ENCODE data around the gene URI1. TPM values are rescaled to one million over a fixed set of nuclear protein-coding genes. Genes with fewer than 3 reads are reported as not detected.

URI1 gene
- total RNA-seq, 1 donor from 2014 or later: 45.4 TPM

GRCh38 chr19:30053558-30053957 lies 111.5 kb downstream of the URI1 start:
- H3K4me3 ChIP-seq (ENCODE audit: low read depth, low read length): no peak overlapping the region
- no peak for TF ChIP-seq CTCF (conservative IDR thresholded peaks at IDR 0.05; ENCODE audit: low read depth, low read length)
- no peak for DNase-seq (ENCODE audit: low read depth)

- no peak for TF ChIP-seq CTCF (conservative IDR thresholded peaks at IDR 0.05; ENCODE audit: low read depth, low read length)
These were observed 112.2 kb downstream of the URI1 start for GRCh38 chr19:30054210-30054609.

GRCh38 chr19:30056580-30056979 lies 114.5 kb downstream of the URI1 start:
- TF ChIP-seq CTCF (conservative IDR thresholded peaks at IDR 0.05; ENCODE audit: low read depth, low read length): no peak
- no peak for DNase-seq (ENCODE audit: low read depth)
- no peak overlapping the region for H3K4me3 ChIP-seq (ENCODE audit: low read depth, low read length)

More at GRCh38 chr19:30054210-30054609, 112.2 kb downstream of the URI1 start:
- no peak overlapping the region for H3K4me3 ChIP-seq (ENCODE audit: low read depth, low read length)
- DNase-seq (ENCODE audit: low read depth): no peak

GRCh38 chr19:30059741-30060457 lies 117.9 kb downstream of the URI1 start:
- no peak for DNase-seq (ENCODE audit: low read depth)
- no peak for TF ChIP-seq CTCF (conservative IDR thresholded peaks at IDR 0.05; ENCODE audit: low read depth, low read length)
- H3K4me3 ChIP-seq (ENCODE audit: low read depth, low read length): no peak overlapping the region

DNA sequence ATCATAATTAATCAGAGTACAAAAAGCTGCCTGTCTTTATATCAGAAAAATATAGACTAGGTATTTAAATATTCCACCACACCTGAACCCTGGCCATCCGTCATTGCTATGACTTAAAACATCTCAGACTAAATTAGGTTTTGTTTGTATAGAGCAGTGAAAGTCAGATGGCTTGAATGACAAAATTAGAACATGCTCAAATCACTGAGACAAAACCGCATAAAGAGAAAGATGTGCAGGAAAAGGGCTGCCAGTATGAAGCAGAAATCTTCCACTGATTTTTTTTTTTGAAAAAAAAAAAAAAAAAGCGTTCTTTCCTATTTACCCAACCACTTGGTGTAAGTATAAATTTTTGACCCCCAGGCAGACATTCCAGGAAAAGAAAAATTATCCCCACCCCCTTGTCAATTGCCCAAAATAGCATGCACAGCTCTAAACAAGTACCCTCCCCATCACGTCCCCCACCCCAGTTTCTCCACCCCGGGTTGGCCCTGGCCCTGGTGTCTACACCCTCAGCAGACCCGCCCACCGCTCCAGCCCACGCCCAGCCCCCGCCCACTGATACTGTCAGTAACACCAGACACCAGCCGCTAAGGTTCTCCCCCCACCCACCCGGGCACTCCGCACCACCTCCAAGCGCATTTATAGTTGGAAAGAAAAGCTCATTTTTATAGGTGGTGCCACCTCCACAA lies 118.6 kb downstream of the URI1 start:
- no peak for TF ChIP-seq CTCF (conservative IDR thresholded peaks at IDR 0.05; ENCODE audit: low read depth, low read length)
- H3K4me3 ChIP-seq (ENCODE audit: low read depth, low read length): no peak overlapping the region
- DNase-seq (ENCODE audit: low read depth): no peak

DNA sequence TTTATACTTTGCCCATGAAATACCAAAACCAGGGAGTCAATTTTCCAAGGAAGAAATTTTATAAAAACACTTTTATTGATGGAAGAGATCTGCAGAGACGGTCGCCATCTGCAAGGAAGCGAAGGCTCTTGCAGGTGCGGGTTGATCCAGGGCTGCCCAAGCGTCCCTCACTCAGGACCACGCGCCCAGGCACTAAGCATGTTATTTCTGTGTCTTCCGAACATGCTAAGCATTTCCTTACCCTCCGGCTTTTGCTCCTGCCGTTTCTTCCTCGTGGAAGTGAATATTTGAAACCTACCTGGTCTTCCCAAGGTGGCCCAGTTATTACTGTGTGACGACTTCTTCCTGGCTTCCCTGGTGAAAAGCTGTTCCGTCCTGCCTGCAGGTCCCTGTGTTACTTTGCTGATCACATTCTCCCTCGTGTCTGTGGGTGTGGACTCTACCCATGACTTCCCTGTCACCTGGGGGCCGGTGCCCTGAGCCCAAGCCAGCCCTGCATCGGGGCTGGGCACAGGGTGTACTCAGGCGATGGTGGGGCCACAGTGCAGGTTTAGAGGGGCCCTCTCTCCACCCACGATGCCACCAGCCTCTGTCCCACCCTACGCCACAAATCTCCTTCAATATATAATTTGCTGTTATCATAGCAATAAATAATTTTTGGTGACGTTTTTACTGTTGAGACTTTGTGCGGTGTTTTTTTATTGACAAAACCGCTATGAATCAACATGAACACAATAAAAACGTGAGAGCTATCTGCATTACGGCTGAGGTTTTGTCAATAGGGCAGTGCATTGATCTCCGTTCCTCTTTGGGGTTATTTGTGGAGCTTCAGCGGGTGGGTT lies 119.4 kb downstream of the URI1 start:
- H3K4me3 ChIP-seq (ENCODE audit: low read depth, low read length): no peak overlapping the region
- no peak for DNase-seq (ENCODE audit: low read depth)
- TF ChIP-seq CTCF (conservative IDR thresholded peaks at IDR 0.05; ENCODE audit: low read depth, low read length): no peak

Measured in epithelial cell of proximal tubule (primary cell).